ENCODE measurements around the gene EIF4EBP3. TPM values are rescaled to one million over a fixed set of nuclear protein-coding genes. Genes with fewer than 3 reads are reported as not detected.

Gene EIF4EBP3
- polyA plus RNA-seq, 1 donor from 2014 or later, result 1.0 TPM

DNA sequence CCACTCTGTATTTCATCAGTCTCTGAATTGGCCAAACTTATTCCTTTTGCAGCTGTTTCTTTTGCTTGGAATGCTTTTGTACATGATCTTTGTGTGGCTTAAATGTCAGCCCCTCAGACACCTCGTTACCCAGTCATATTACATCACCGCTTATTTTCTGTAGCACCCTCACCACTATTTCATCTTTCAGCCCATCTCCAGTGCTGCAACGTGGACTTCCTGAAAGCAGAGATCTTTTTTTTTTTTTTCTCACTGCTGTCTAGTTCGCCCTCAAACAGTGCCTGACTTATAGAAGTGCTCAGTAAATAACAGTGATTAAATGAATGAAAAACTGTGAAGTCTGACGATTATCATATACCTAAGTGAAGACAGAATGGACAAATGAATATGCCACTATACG lies 9.0 kb downstream of the EIF4EBP3 start:
- Histone ChIP-seq H3K4me2 (ENCODE audit: low read length) (peak overlapping the region; percentile 93), H3K4me3 (ENCODE audit: low read length) (peak overlapping the region; percentile 75), H3K27ac (ENCODE audit: low read length) (peak overlapping the region; percentile 90), H2AFZ (ENCODE audit: low read depth, low read length) (no peak overlapping the region), H3K9ac (ENCODE audit: low read length) (peak overlapping the region; percentile 84), H3K36me3 (ENCODE audit: insufficient read depth, low read length) (no peaks in the 10 kb centered on the region), H3K9me2 (ENCODE audit: insufficient read depth, low read length) (no peaks in the 10 kb centered on the region), H3K79me2 (replicated peaks; ENCODE audit: insufficient read depth, low read length) (peaks cover 27% of the 10 kb centered on the region), H3F3A (ENCODE audit: insufficient read depth, low read length, poor library complexity, severe bottlenecking) (no peaks in the 10 kb centered on the region), H3K9me3 (ENCODE audit: low read length) (no peaks in the 10 kb centered on the region), H4K20me1 (ENCODE audit: insufficient read depth) (no peaks in the 10 kb centered on the region), H3K27me3 (ENCODE audit: insufficient read depth, low read depth, low read length) (no peaks in the 10 kb centered on the region)
- TF ChIP-seq EZH2 (IDR thresholded peaks at IDR 0.05; ENCODE audit: borderline replicate concordance, insufficient read depth, low read length, poor library complexity, severe bottlenecking), result no peak
- no peak for TF ChIP-seq MXI1 (conservative IDR thresholded peaks at IDR 0.05; ENCODE audit: poor library complexity, severe bottlenecking)
- TF ChIP-seq, protein P1, sequence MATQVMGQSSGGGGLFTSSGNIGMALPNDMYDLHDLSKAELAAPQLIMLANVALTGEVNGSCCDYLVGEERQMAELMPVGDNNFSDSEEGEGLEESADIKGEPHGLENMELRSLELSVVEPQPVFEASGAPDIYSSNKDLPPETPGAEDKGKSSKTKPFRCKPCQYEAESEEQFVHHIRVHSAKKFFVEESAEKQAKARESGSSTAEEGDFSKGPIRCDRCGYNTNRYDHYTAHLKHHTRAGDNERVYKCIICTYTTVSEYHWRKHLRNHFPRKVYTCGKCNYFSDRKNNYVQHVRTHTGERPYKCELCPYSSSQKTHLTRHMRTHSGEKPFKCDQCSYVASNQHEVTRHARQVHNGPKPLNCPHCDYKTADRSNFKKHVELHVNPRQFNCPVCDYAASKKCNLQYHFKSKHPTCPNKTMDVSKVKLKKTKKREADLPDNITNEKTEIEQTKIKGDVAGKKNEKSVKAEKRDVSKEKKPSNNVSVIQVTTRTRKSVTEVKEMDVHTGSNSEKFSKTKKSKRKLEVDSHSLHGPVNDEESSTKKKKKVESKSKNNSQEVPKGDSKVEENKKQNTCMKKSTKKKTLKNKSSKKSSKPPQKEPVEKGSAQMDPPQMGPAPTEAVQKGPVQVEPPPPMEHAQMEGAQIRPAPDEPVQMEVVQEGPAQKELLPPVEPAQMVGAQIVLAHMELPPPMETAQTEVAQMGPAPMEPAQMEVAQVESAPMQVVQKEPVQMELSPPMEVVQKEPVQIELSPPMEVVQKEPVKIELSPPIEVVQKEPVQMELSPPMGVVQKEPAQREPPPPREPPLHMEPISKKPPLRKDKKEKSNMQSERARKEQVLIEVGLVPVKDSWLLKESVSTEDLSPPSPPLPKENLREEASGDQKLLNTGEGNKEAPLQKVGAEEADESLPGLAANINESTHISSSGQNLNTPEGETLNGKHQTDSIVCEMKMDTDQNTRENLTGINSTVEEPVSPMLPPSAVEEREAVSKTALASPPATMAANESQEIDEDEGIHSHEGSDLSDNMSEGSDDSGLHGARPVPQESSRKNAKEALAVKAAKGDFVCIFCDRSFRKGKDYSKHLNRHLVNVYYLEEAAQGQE (IDR thresholded peaks at IDR 0.05; ENCODE audit: borderline replicate concordance), result no peak
- no peak for TF ChIP-seq SMC3 (conservative IDR thresholded peaks at IDR 0.05; ENCODE audit: poor library complexity)
- no peak for TF ChIP-seq RAD21 (conservative IDR thresholded peaks at IDR 0.05)
- TF ChIP-seq CTCF (IDR thresholded peaks at IDR 0.05; ENCODE audit: poor library complexity, severe bottlenecking), result no peak
- TF ChIP-seq EP300 (conservative IDR thresholded peaks at IDR 0.05; ENCODE audit: poor library complexity, severe bottlenecking), result no peak
- TF ChIP-seq POLR2AphosphoS5 (IDR thresholded peaks at IDR 0.05), result no peak
- no peak for TF ChIP-seq TAF1 (IDR thresholded peaks at IDR 0.05; ENCODE audit: low read depth)

- no peaks in the 10 kb centered on the region for H3K9me2 ChIP-seq (ENCODE audit: insufficient read depth, low read length)
- TF ChIP-seq SMC3 (conservative IDR thresholded peaks at IDR 0.05; ENCODE audit: poor library complexity) (no peak), TAF1 (IDR thresholded peaks at IDR 0.05; ENCODE audit: low read depth) (peak; percentile 91), EP300 (conservative IDR thresholded peaks at IDR 0.05; ENCODE audit: poor library complexity, severe bottlenecking) (peak; percentile 70), CTCF (IDR thresholded peaks at IDR 0.05; ENCODE audit: poor library complexity, severe bottlenecking) (no peak), RAD21 (conservative IDR thresholded peaks at IDR 0.05) (peak; percentile 28), EZH2 (IDR thresholded peaks at IDR 0.05; ENCODE audit: borderline replicate concordance, insufficient read depth, low read length, poor library complexity, severe bottlenecking) (no peak), POLR2AphosphoS5 (IDR thresholded peaks at IDR 0.05) (peak; percentile 96), MXI1 (conservative IDR thresholded peaks at IDR 0.05; ENCODE audit: poor library complexity, severe bottlenecking) (peak; percentile 70)
- TF ChIP-seq, protein P1 (IDR thresholded peaks at IDR 0.05; ENCODE audit: borderline replicate concordance), result peak; percentile 72
- H3F3A ChIP-seq (ENCODE audit: insufficient read depth, low read length, poor library complexity, severe bottlenecking), result no peaks in the 10 kb centered on the region
- H3K9ac ChIP-seq (ENCODE audit: low read length), result peak within 1 kb of the TSS; percentile 84
- H3K79me2 ChIP-seq (replicated peaks; ENCODE audit: insufficient read depth, low read length), result peaks cover 27% of the 10 kb centered on the region
- no peaks in the 10 kb centered on the region for H3K9me3 ChIP-seq (ENCODE audit: low read length)
- H3K36me3 ChIP-seq (ENCODE audit: insufficient read depth, low read length), result no peaks in the 10 kb centered on the region
- peak within 1 kb of the TSS; percentile 93 for H3K4me2 ChIP-seq (ENCODE audit: low read length)
- peak within 1 kb of the TSS; percentile 67 for H2AFZ ChIP-seq (ENCODE audit: low read depth, low read length)
- H3K27ac ChIP-seq (ENCODE audit: low read length), result peak within 1 kb of the TSS; percentile 90
- no peaks in the 10 kb centered on the region for H4K20me1 ChIP-seq (ENCODE audit: insufficient read depth)
- H3K4me3 ChIP-seq (ENCODE audit: low read length), result peak within 1 kb of the TSS; percentile 75
- no peaks in the 10 kb centered on the region for H3K27me3 ChIP-seq (ENCODE audit: insufficient read depth, low read depth, low read length)
These were observed 9.8 kb downstream of the EIF4EBP3 start, which contains the start of gene SRA1 for GRCh38 chr5:140557136-140557805. Gene SRA1, minus strand, starts transcription at chr5:140557473. Its CDS starts 21 bp downstream, at chr5:140557452.

Measured in neural cell (in vitro differentiated cells).